IMR-90 (cell line): ENCODE data around the gene NKAPL. TPM values are rescaled to one million over a fixed set of nuclear protein-coding genes. Genes with fewer than 3 reads are reported as not detected.

Experiments used
- ATAC-seq: fragments of 200-7000 bp; cut with Tn5 transposase; 2 replicates; pipeline ENCODE4 v1.9.1; 2020; ENCODE audit warnings: low read depth, mild to moderate bottlenecking, moderate library complexity
- BruUV-seq: library from RNA; stranded (reverse); fragments of 400-500 nt; replicated peaks from 2 replicates; lab custom pipeline; 2021; lab: Mats Ljungman, UMichigan
- CTCF ChIA-PET: fragments of 300-600 bp; formaldehyde crosslinking; extraction: SDS; loops from one replicate; lab custom pipeline; 2021; ENCODE audit warnings: antibody characterized with exemption; lab: Yijun Ruan, JAX
- POLR2A ChIA-PET: fragments of 300-600 bp; sonication (Branson Sonifier 250); formaldehyde crosslinking; loops from one replicate; lab custom pipeline; 2022; ENCODE audit warnings: antibody characterized with exemption; ENCODE audit not compliant: unreplicated experiment; lab: Charles Lee
- DNase-seq: peaks from one replicate; pipeline ENCODE4 v3.0.0; 2013
- H2AFZ ChIP-seq: replicated peaks from 2 replicates; pipeline ENCODE3; 2013; ENCODE audit warnings: low read length, mild to moderate bottlenecking; ENCODE audit not compliant: poor library complexity
- H2AK5ac ChIP-seq: 2 replicates; pipeline ENCODE4 v1.6.1; 2013; ENCODE audit warnings: low read depth, low read length, inconsistent platforms
- H2AK9ac ChIP-seq: replicated peaks from 2 replicates; pipeline ENCODE3; 2013; ENCODE audit warnings: mild to moderate bottlenecking, low read depth, low read length, moderate library complexity; ENCODE audit not compliant: poor library complexity
- H2BK120ac ChIP-seq: 2 replicates; pipeline ENCODE4 v1.6.1; 2013; ENCODE audit warnings: low read depth, low read length, inconsistent platforms
- H2BK15ac ChIP-seq: 3 replicates; pipeline ENCODE4 v1.6.1; 2013; ENCODE audit warnings: low read depth, low read length, inconsistent platforms
- H2BK20ac ChIP-seq: 2 replicates; pipeline ENCODE4 v1.6.1; 2013; ENCODE audit warnings: low read depth, mild to moderate bottlenecking, inconsistent platforms, low read length, moderate library complexity
- H2BK5ac ChIP-seq: 2 replicates; pipeline ENCODE4 v1.6.1; 2013; ENCODE audit warnings: mild to moderate bottlenecking, low read depth, low read length, inconsistent platforms; ENCODE audit not compliant: poor library complexity, severe bottlenecking
- H3K14ac ChIP-seq: replicated peaks from 2 replicates; pipeline ENCODE4 v1.6.1; 2013; ENCODE audit warnings: low read depth, low read length, inconsistent platforms
- H3K18ac ChIP-seq: 2 replicates; pipeline ENCODE4 v1.6.1; 2013; ENCODE audit warnings: low read depth, low read length, control low read depth
- H3K23ac ChIP-seq: 2 replicates; pipeline ENCODE4 v1.6.1; 2013; ENCODE audit warnings: low read depth, low read length, inconsistent platforms
- H3K27ac ChIP-seq: 2 replicates; pipeline ENCODE4 v1.5.1; 2013; ENCODE audit warnings: mild to moderate bottlenecking, control low read depth, low read length; ENCODE audit not compliant: insufficient read depth
- H3K27me3 ChIP-seq: 2 replicates; pipeline ENCODE4 v1.6.1; 2013; ENCODE audit warnings: low read length; ENCODE audit not compliant: control insufficient read depth, insufficient read depth
- H3K36me3 ChIP-seq: 2 replicates; pipeline ENCODE4 v1.6.1; 2013; ENCODE audit warnings: low read length, mixed read lengths; ENCODE audit not compliant: control insufficient read depth, insufficient read depth
- H3K4ac ChIP-seq: 2 replicates; pipeline ENCODE4 v1.6.1; 2013; ENCODE audit warnings: low read depth, low read length, inconsistent platforms
- H3K4me1 ChIP-seq: 2 replicates; pipeline ENCODE4 v1.6.1; 2013; ENCODE audit warnings: low read length, mixed read lengths; ENCODE audit not compliant: control insufficient read depth, insufficient read depth
- H3K4me2 ChIP-seq: 2 replicates; pipeline ENCODE4 v1.6.1; 2013; ENCODE audit warnings: low read depth, mild to moderate bottlenecking, control low read depth, low read length, moderate library complexity
- H3K4me3 ChIP-seq: 2 replicates; pipeline ENCODE4 v1.5.1; 2013; ENCODE audit warnings: low read depth, mild to moderate bottlenecking, control low read depth, low read length, moderate library complexity; ENCODE audit not compliant: insufficient read depth
- H3K56ac ChIP-seq: 2 replicates; pipeline ENCODE4 v1.6.1; 2013; ENCODE audit warnings: low read length, inconsistent platforms; ENCODE audit not compliant: insufficient read depth; ENCODE audit errors: extremely low read depth
- H3K79me1 ChIP-seq, 2 experiments: 2 replicates each; pipeline ENCODE4 v1.6.1; 2013; ENCODE audit warnings: low read length in 2 of 2, inconsistent platforms in 1 of 2, low read depth in 1 of 2
- H3K9ac ChIP-seq: 2 replicates; pipeline ENCODE4 v1.6.1; 2013; ENCODE audit warnings: low read depth, low read length, control low read depth
- H3K9me1 ChIP-seq: 2 replicates; pipeline ENCODE4 v1.6.1; 2013; ENCODE audit warnings: low read length, inconsistent platforms; ENCODE audit not compliant: insufficient read depth
- H3K9me3 ChIP-seq: 2 replicates; pipeline ENCODE4 v1.6.1; 2013; ENCODE audit warnings: low read length; ENCODE audit not compliant: control insufficient read depth, insufficient read depth
- H4K20me1 ChIP-seq: 2 replicates; pipeline ENCODE4 v1.6.1; 2013; ENCODE audit warnings: low read length, inconsistent platforms; ENCODE audit not compliant: insufficient read depth
- H4K5ac ChIP-seq: 2 replicates; pipeline ENCODE4 v1.6.1; 2013; ENCODE audit warnings: mild to moderate bottlenecking, low read depth, low read length, control low read depth
- H4K8ac ChIP-seq, 2 experiments: 2 replicates each; pipeline ENCODE4 v1.6.1; 2013; ENCODE audit warnings: low read depth in 2 of 2, low read length in 2 of 2, control low read depth in 1 of 2, inconsistent platforms in 1 of 2
- H4K91ac ChIP-seq: 2 replicates; pipeline ENCODE4 v1.6.1; 2013; ENCODE audit warnings: low read depth, low read length, inconsistent platforms; ENCODE audit not compliant: insufficient read depth
- BHLHE40 ChIP-seq: fragments of 150-350 bp; IDR thresholded peaks from 2 replicates; pipeline ENCODE4 v1.6.1; 2016; ENCODE audit warnings: mild to moderate bottlenecking, low read depth, low read length
- CEBPB ChIP-seq: IDR thresholded peaks from 2 replicates; pipeline ENCODE4 v1.6.1; 2012; ENCODE audit warnings: low read depth, low read length, improper control_type of control experiment
- CHD1 ChIP-seq: IDR thresholded peaks from 2 replicates; pipeline ENCODE4 v1.6.1; 2012; ENCODE audit warnings: low read depth, low read length, improper control_type of control experiment
- FOS ChIP-seq: fragments of 150-350 bp; IDR thresholded peaks from 2 replicates; pipeline ENCODE4 v1.6.1; 2016; ENCODE audit warnings: low read depth, low read length
- MAZ ChIP-seq: IDR thresholded peaks from 2 replicates; pipeline ENCODE4 v1.6.1; 2012; ENCODE audit warnings: low read depth, mild to moderate bottlenecking, low read length, improper control_type of control experiment, moderate library complexity, borderline replicate concordance
- MXI1 ChIP-seq: IDR thresholded peaks from 2 replicates; pipeline ENCODE4 v1.6.1; 2012; ENCODE audit warnings: low read depth, mild to moderate bottlenecking, low read length, moderate library complexity, borderline replicate concordance
- NFE2L2 ChIP-seq: fragments of 150-350 bp; IDR thresholded peaks from 2 replicates; pipeline ENCODE4 v1.6.1; 2016; ENCODE audit warnings: low read depth, mild to moderate bottlenecking, low read length
- POLR2A ChIP-seq: IDR thresholded peaks from 2 replicates; pipeline ENCODE4 v1.6.1; 2012; ENCODE audit warnings: mild to moderate bottlenecking, low read depth, low read length
- RAD21 ChIP-seq: IDR thresholded peaks from 2 replicates; pipeline ENCODE4 v1.6.1; 2012; ENCODE audit warnings: low read length, improper control_type of control experiment
- RCOR1 ChIP-seq: IDR thresholded peaks from 2 replicates; pipeline ENCODE4 v1.6.1; 2012; ENCODE audit warnings: mild to moderate bottlenecking, low read length, improper control_type of control experiment; ENCODE audit not compliant: insufficient replicate concordance
- SMC3 ChIP-seq: fragments of 150-350 bp; IDR thresholded peaks from 2 replicates; pipeline ENCODE4 v1.6.1; 2016; ENCODE audit warnings: low read depth, mild to moderate bottlenecking, antibody characterized with exemption, low read length, moderate library complexity
- WGBS, 2 experiments: methylation state at CpG; one replicate each; pipeline versions ENCODE4 v1.1.5 to v1.1.7; 2013; ENCODE audit warnings: missing lambda C conversion rate in 2 of 2; ENCODE audit not compliant: insufficient read length in 1 of 2; ENCODE audit errors: extremely low coverage in 2 of 2; 5-methylcytosine and 5-hydroxymethylcytosine counted together
- dilution Hi-C: fragments of 300-500 bp; cut with HindIII; formaldehyde crosslinking; loops from one replicate; pipeline ENCODE4 v1.14.3; 2018; ENCODE audit warnings: low sequenced_read_pairs; ENCODE audit not compliant: unreplicated experiment
- in situ Hi-C: fragments of 300-500 bp; cut with MboI; formaldehyde crosslinking; loops from 3 replicates; pipeline ENCODE4 v1.14.3; 2019; ENCODE audit warnings: low sequenced_read_pairs, inconsistent platforms, mixed read lengths
- intact Hi-C: fragments of 100-400 bp; cut with micrococcal nuclease; formaldehyde crosslinking; loops from 2 replicates; pipeline ENCODE4 v1.10.0; 2022
- polyA plus RNA-seq, 3 experiments: library from polyadenylated mRNA; depleted of rRNA; stranded (reverse); fragments of >200 nt; gene quantifications; 2 replicates each; pipeline ENCODE4 v1.2.3, GENCODE V29; 2012; ENCODE audit warnings: low replicate concordance in 1 of 3
- total RNA-seq: library from RNA; depleted of rRNA; stranded (reverse); fragments of >200 nt; gene quantifications from 2 replicates; pipeline ENCODE4 v1.2.3, GENCODE V29; 2012
- TF ChIP-seq, protein P1 (sequence below): fragments of 150-350 bp; IDR thresholded peaks from 2 replicates; pipeline ENCODE4 v1.6.1; 2017; ENCODE audit warnings: mild to moderate bottlenecking, antibody characterized with exemption, low read length, low read depth
- TF ChIP-seq, protein P2 (sequence below): conservative IDR thresholded peaks from 2 replicates; pipeline ENCODE4 v1.5.1; 2012; ENCODE audit warnings: mild to moderate bottlenecking, low read depth, low read length, improper control_type of control experiment
- TF ChIP-seq, protein P3 (sequence below): fragments of 150-350 bp; IDR thresholded peaks from 2 replicates; pipeline ENCODE4 v1.6.1; 2016; ENCODE audit warnings: low read depth, mild to moderate bottlenecking, low read length, moderate library complexity, borderline replicate concordance

NKAPL gene
- total and polyA plus RNA-seq, 2 of the 4 experiments (the other 2 are of a cell fraction), result 0.51 to 0.54 TPM

DNA sequence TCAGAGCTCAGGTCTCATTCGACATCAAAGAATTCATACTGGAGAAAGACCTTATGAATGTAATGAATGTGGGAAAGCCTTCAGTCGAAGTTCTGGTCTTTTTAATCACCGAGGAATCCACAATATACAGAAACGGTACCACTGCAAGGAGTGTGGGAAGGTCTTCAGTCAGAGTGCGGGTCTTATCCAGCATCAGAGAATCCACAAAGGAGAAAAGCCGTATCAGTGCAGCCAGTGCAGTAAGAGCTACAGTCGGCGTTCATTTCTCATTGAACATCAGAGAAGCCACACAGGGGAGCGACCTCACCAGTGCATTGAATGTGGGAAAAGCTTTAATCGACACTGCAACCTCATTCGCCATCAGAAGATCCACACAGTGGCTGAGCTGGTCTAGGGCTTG, 26.3 kb upstream of the NKAPL start:
- no peak overlapping the region for H3K9ac ChIP-seq
- H2BK5ac ChIP-seq, result no peak overlapping the region
- no peaks in the 10 kb centered on the region for H3K4me1 ChIP-seq
- no peak overlapping the region for H3K4me2 ChIP-seq
- in situ Hi-C loops, result no loop called here
- 100% methylated on average over 3 of the region's 11 CpGs; no CpG with 5 or more reads in 1 of the 2 experiments for WGBS, 2 experiments
- ATAC-seq (no peak), DNase-seq (no peak)
- intact Hi-C loops, result no loop called here
- no peak overlapping the region for H3K4me3 ChIP-seq
- dilution Hi-C loops, result no loop called here
- H3K14ac ChIP-seq, result no peak overlapping the region
- no peak overlapping the region for H2AK9ac ChIP-seq
- no peaks in the 10 kb centered on the region for H3K27me3 ChIP-seq
- H4K91ac ChIP-seq, result no peak overlapping the region
- H2AK5ac ChIP-seq, result no peak overlapping the region
- POLR2A ChIA-PET, result no interaction called here
- H3K79me1 ChIP-seq, result peaks cover 15 to 21% of the 10 kb centered on the region in 2 experiments
- peaks cover 35% of the 10 kb centered on the region for H3K36me3 ChIP-seq
- no peak overlapping the region for H3K56ac ChIP-seq
- H4K8ac ChIP-seq, result no peak overlapping the region
- no peak overlapping the region for H4K5ac ChIP-seq
- no peak overlapping the region for H2BK15ac ChIP-seq
- no peak overlapping the region for H3K27ac ChIP-seq
- no TSS peak for BruUV-seq
- H2BK20ac ChIP-seq, result no peak overlapping the region
- H3K4ac ChIP-seq, result no peak overlapping the region
- no peak overlapping the region for H3K18ac ChIP-seq
- no peak overlapping the region for H2AFZ ChIP-seq
- H4K20me1 ChIP-seq, result no peaks in the 10 kb centered on the region
- H3K9me1 ChIP-seq, result peaks cover 4% of the 10 kb centered on the region; the same call in 1 of the 2 replicates
- H3K23ac ChIP-seq, result no peak overlapping the region
- no peak overlapping the region for H2BK120ac ChIP-seq
- TF ChIP-seq POLR2A (no peak), RCOR1 (no peak), MAZ (no peak), NFE2L2 (no peak), RAD21 (no peak), BHLHE40 (no peak), CEBPB (no peak), SMC3 (no peak), MXI1 (no peak), FOS (no peak), CHD1 (no peak)
- TF ChIP-seq, protein P1, sequence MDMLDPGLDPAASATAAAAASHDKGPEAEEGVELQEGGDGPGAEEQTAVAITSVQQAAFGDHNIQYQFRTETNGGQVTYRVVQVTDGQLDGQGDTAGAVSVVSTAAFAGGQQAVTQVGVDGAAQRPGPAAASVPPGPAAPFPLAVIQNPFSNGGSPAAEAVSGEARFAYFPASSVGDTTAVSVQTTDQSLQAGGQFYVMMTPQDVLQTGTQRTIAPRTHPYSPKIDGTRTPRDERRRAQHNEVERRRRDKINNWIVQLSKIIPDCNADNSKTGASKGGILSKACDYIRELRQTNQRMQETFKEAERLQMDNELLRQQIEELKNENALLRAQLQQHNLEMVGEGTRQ, result no peak
- TF ChIP-seq, protein P2, sequence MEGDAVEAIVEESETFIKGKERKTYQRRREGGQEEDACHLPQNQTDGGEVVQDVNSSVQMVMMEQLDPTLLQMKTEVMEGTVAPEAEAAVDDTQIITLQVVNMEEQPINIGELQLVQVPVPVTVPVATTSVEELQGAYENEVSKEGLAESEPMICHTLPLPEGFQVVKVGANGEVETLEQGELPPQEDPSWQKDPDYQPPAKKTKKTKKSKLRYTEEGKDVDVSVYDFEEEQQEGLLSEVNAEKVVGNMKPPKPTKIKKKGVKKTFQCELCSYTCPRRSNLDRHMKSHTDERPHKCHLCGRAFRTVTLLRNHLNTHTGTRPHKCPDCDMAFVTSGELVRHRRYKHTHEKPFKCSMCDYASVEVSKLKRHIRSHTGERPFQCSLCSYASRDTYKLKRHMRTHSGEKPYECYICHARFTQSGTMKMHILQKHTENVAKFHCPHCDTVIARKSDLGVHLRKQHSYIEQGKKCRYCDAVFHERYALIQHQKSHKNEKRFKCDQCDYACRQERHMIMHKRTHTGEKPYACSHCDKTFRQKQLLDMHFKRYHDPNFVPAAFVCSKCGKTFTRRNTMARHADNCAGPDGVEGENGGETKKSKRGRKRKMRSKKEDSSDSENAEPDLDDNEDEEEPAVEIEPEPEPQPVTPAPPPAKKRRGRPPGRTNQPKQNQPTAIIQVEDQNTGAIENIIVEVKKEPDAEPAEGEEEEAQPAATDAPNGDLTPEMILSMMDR, result no peak
- TF ChIP-seq, protein P3, sequence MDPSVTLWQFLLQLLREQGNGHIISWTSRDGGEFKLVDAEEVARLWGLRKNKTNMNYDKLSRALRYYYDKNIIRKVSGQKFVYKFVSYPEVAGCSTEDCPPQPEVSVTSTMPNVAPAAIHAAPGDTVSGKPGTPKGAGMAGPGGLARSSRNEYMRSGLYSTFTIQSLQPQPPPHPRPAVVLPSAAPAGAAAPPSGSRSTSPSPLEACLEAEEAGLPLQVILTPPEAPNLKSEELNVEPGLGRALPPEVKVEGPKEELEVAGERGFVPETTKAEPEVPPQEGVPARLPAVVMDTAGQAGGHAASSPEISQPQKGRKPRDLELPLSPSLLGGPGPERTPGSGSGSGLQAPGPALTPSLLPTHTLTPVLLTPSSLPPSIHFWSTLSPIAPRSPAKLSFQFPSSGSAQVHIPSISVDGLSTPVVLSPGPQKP, result no peak
- H3K9me3 ChIP-seq, result 0 out of 2 replicates have a peak, but pooled peaks cover 3% of the 10 kb centered on the region
- CTCF ChIA-PET, result no interaction called here
